PC-9 (cell line): ENCODE results near the gene SLC7A10.

ENCODE experiments used
- EZH2 ChIP-seq: fragments of 200-600 bp; sonication (generic); IDR thresholded peaks from 2 replicates; pipeline ENCODE4 v1.8.0; 2017; ENCODE audit warnings: antibody characterized with exemption, low read depth
- TF ChIP-seq, protein P1 (sequence below): fragments of 200-600 bp; sonication (generic); conservative IDR thresholded peaks from 2 replicates; pipeline ENCODE4 v1.6.1; 2017; ENCODE audit warnings: mixed run types, antibody characterized with exemption, mild to moderate bottlenecking, moderate library complexity

DNA sequence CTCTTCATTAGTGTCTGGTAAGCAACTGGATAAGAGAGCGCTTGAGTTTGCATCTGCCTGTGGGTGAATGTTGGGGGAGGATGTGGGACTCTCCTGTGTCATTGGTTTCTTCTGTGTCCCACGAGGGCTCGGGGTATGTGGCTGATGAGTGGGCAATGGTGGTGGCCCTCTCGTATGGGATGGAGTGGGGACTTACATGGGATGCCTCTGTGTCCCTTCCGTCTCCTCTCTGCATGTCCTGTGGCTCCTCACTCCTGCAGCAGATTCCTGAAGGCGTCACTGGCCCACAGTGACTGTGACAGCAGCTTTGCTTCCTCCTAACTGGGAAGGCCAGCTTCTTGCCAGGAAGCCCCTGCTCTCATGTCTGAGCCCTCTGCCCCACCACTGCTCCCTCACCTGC is 34.1 kb downstream of the SLC7A10 start:
- TF ChIP-seq, protein P1, sequence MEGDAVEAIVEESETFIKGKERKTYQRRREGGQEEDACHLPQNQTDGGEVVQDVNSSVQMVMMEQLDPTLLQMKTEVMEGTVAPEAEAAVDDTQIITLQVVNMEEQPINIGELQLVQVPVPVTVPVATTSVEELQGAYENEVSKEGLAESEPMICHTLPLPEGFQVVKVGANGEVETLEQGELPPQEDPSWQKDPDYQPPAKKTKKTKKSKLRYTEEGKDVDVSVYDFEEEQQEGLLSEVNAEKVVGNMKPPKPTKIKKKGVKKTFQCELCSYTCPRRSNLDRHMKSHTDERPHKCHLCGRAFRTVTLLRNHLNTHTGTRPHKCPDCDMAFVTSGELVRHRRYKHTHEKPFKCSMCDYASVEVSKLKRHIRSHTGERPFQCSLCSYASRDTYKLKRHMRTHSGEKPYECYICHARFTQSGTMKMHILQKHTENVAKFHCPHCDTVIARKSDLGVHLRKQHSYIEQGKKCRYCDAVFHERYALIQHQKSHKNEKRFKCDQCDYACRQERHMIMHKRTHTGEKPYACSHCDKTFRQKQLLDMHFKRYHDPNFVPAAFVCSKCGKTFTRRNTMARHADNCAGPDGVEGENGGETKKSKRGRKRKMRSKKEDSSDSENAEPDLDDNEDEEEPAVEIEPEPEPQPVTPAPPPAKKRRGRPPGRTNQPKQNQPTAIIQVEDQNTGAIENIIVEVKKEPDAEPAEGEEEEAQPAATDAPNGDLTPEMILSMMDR: no peak
- TF ChIP-seq EZH2: no peak
